ENCODE measurements around the gene MARCHF10. TPM values are rescaled to one million over a fixed set of nuclear protein-coding genes. Genes with fewer than 3 reads are reported as not detected.

MARCHF10 gene
- total RNA-seq, 1 experiment from 2014 or later, result 8.0 TPM

DNA sequence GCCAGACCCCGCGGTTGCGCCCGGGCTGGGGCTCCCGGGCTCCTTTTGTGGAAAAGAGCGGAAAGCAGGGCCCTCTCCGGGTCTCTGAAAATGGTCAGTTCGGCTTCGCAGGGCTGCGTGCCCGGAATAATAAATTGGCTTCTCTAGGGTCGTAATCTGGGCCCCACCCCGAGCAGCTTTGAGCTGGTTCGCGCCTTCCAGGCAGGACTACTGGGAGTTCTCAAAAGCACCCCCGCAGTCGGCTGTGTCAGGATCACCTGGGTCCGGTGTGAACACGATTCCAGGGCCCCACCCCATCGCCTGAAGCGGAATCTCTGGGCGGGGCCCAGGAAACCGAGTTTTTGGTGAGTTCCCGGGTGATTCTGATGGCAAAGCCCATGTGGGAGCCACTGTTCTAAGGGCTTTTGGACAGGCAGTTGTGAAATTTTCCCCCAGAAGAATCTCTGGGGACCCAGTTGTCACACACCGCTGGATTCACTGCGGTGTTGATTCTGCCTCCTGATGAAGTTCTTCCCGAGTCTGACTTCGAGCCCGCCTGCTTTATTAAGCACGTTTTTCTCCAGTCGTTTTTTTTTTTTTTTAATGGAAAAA is 103.6 kb downstream of the MARCHF10 start:
- intact Hi-C loops (cut with micrococcal nuclease; ENCODE audit: unreplicated experiment), result loop anchor here (1.0 to 10.0 kb wide), 3 partner anchors 120 to 264 kb away; no protein-coding TSS in a partner anchor
- Histone ChIP-seq H3K9me2 (ENCODE audit: insufficient read depth) (no peaks in the 10 kb centered on the region), H3K4me1 (replicated peaks; ENCODE audit: insufficient read depth) (peaks cover 29% of the 10 kb centered on the region), H3K36me3 (ENCODE audit: low read depth) (peaks cover 15% of the 10 kb centered on the region; the same call in 1 of the 2 replicates), H3K27ac (peak overlapping the region; percentile 89), H4K20me1 (ENCODE audit: insufficient read depth) (no peaks in the 10 kb centered on the region), H2AFZ (peak overlapping the region; percentile 78), H3F3A (ENCODE audit: insufficient read depth, low read depth) (peaks cover 24% of the 10 kb centered on the region), H3K9me3 (ENCODE audit: insufficient read depth, low read depth) (peaks cover 14% of the 10 kb centered on the region), H3K79me2 (ENCODE audit: low read depth) (peaks cover 35% of the 10 kb centered on the region), H3K4me3 (peak overlapping the region; percentile 92), H3K27me3 (ENCODE audit: insufficient read depth, low read depth) (no peaks in the 10 kb centered on the region), H3K4me2 (peak overlapping the region; percentile 96)
- peak; percentile 81 to 86 for DNase-seq
- CTCF ChIA-PET, result interaction anchor here (0.6 kb wide), 1 partner anchor 103 kb away, joined by 3 read pairs; the partner anchor contains the start of gene MARCHF10
- no TSS peak for BruUV-seq (replicated peaks)
- TF ChIP-seq, protein P1, sequence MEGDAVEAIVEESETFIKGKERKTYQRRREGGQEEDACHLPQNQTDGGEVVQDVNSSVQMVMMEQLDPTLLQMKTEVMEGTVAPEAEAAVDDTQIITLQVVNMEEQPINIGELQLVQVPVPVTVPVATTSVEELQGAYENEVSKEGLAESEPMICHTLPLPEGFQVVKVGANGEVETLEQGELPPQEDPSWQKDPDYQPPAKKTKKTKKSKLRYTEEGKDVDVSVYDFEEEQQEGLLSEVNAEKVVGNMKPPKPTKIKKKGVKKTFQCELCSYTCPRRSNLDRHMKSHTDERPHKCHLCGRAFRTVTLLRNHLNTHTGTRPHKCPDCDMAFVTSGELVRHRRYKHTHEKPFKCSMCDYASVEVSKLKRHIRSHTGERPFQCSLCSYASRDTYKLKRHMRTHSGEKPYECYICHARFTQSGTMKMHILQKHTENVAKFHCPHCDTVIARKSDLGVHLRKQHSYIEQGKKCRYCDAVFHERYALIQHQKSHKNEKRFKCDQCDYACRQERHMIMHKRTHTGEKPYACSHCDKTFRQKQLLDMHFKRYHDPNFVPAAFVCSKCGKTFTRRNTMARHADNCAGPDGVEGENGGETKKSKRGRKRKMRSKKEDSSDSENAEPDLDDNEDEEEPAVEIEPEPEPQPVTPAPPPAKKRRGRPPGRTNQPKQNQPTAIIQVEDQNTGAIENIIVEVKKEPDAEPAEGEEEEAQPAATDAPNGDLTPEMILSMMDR (conservative IDR thresholded peaks at IDR 0.05), result no peak
- TF ChIP-seq EZH2 (IDR thresholded peaks at IDR 0.05; ENCODE audit: low read depth), result no peak
- POLR2A ChIA-PET (ENCODE audit: unreplicated experiment), result interaction anchor here (0.6 to 0.7 kb wide), 2 partner anchors 103 to 215 kb away, joined by 3 read pairs; no protein-coding TSS in a partner anchor

DNA sequence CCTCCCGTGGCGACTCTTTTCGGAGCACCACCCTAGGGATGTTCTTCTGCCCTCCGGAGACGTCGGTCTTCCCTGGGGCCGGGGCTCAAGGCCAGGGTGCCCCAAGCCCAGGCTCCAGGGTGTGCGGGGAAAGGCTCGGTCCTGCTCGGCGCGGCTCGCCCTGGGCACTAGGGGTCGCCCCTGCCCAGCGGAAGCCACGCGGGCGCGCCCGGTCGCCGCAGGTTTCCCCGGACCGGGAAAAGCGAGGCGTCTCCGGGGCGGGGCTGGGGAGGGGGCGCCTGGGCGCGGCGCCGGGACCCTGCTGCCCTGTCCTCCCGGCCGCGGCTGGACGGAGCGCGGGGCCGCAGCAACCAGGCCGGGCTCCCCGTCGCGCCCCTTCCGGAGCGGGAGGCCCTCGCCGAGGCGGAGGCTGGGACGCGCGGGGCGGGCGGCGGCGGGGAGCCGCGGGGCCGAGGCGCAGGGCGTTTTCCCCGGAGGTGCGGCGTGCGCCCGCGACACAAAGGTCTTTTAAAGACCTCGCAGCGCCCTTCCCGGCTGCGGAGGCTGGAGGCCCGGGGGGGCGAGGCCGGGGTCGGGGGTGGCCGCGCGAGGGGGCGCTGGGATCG is 104.2 kb downstream of the MARCHF10 start:
- TF ChIP-seq, protein P1 (conservative IDR thresholded peaks at IDR 0.05), result peak; percentile 84
- no peak for TF ChIP-seq EZH2 (IDR thresholded peaks at IDR 0.05; ENCODE audit: low read depth)
- H3F3A ChIP-seq (ENCODE audit: insufficient read depth, low read depth), result peaks cover 24% of the 10 kb centered on the region
- H3K9me2 ChIP-seq (ENCODE audit: insufficient read depth), result no peaks in the 10 kb centered on the region
- peak overlapping the region; percentile 92 for H3K4me3 ChIP-seq
- POLR2A ChIA-PET (ENCODE audit: unreplicated experiment), result interaction anchor here (0.7 kb wide), 1 partner anchor 215 kb away, joined by 3 read pairs; no protein-coding TSS in a partner anchor
- intact Hi-C loops (cut with micrococcal nuclease; ENCODE audit: unreplicated experiment), result loop anchor here (1.0 to 10.0 kb wide), 5 partner anchors 116 to 702 kb away; no protein-coding TSS in a partner anchor
- H3K79me2 ChIP-seq (ENCODE audit: low read depth), result peaks cover 35% of the 10 kb centered on the region
- H3K4me2 ChIP-seq, result peak overlapping the region; percentile 96
- peak overlapping the region; percentile 89 for H3K27ac ChIP-seq
- no peaks in the 10 kb centered on the region for H4K20me1 ChIP-seq (ENCODE audit: insufficient read depth)
- peak overlapping the region; percentile 78 for H2AFZ ChIP-seq
- H3K36me3 ChIP-seq (ENCODE audit: low read depth), result peaks cover 15% of the 10 kb centered on the region; the same call in 1 of the 2 replicates
- peaks cover 11% of the 10 kb centered on the region for H3K9me3 ChIP-seq (ENCODE audit: insufficient read depth, low read depth)
- TSS peak; percentile 62 for BruUV-seq (replicated peaks)
- H3K4me1 ChIP-seq (replicated peaks; ENCODE audit: insufficient read depth), result peaks cover 29% of the 10 kb centered on the region
- DNase-seq, result peak in 1 of 2 experiments; percentile 87
- CTCF ChIA-PET, result no interaction called here
- H3K27me3 ChIP-seq (ENCODE audit: insufficient read depth, low read depth), result no peaks in the 10 kb centered on the region

DNA sequence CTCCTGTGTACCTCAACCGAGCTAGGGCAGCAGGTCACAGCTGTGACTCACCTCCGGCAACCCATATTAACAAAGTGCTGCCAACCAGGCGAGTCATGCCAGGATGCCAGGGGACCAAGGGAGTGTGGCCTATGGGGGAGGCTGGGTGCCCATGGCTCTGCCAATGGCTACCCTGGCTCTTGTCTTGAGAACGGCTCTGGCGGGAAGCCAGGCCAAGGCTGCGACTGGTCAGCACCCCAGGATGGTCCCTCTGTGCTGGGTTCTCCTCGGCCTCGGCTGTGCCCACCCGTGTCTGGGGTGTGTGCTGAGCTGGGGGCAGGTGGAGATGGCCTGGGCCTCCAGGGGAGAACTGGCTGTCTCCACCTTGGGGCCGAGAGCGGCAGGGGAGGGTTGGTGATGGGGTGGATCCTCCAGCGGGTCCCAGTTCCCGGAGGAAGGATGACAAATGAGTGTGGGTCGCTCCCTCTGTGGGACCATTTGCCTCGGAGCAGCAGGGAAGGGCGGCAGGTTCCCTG is 104.8 kb downstream of the MARCHF10 start:
- Histone ChIP-seq H3K4me2 (peak overlapping the region; percentile 96), H3K4me1 (replicated peaks; ENCODE audit: insufficient read depth) (peaks cover 29% of the 10 kb centered on the region), H3K9me3 (ENCODE audit: insufficient read depth, low read depth) (peaks cover 5% of the 10 kb centered on the region), H3K27ac (peak overlapping the region; percentile 89), H3F3A (ENCODE audit: insufficient read depth, low read depth) (peaks cover 24% of the 10 kb centered on the region), H3K36me3 (ENCODE audit: low read depth) (peaks cover 11% of the 10 kb centered on the region; the same call in 1 of the 2 replicates), H4K20me1 (ENCODE audit: insufficient read depth) (no peaks in the 10 kb centered on the region), H2AFZ (peak overlapping the region; percentile 77), H3K27me3 (ENCODE audit: insufficient read depth, low read depth) (no peaks in the 10 kb centered on the region), H3K4me3 (peak overlapping the region; percentile 92), H3K79me2 (ENCODE audit: low read depth) (peaks cover 35% of the 10 kb centered on the region), H3K9me2 (ENCODE audit: insufficient read depth) (no peaks in the 10 kb centered on the region)
- ChIA-PET POLR2A (ENCODE audit: unreplicated experiment) (interaction anchor here (0.6 to 0.7 kb wide), 2 partner anchors 102 to 162 kb away, joined by 3 to 10 read pairs; no protein-coding TSS in a partner anchor), CTCF (interaction anchor here (0.6 kb wide), 1 partner anchor 30 kb away, joined by 3 read pairs; no protein-coding TSS in a partner anchor)
- intact Hi-C loops (cut with micrococcal nuclease; ENCODE audit: unreplicated experiment), result loop anchor here (1.0 to 10.0 kb wide), 3 partner anchors 117 to 703 kb away; no protein-coding TSS in a partner anchor
- peak; percentile 84 to 93 for DNase-seq
- TF ChIP-seq EZH2 (IDR thresholded peaks at IDR 0.05; ENCODE audit: low read depth), result no peak
- TF ChIP-seq, protein P1 (conservative IDR thresholded peaks at IDR 0.05), result no peak
- BruUV-seq (replicated peaks), result no TSS peak
